ENCODE measurements around the gene KRTAP12-1. TPM values are rescaled to one million over a fixed set of nuclear protein-coding genes. Genes with fewer than 3 reads are reported as not detected.

KRTAP12-1 gene
- total and polyA plus RNA-seq, 2 donors (not counting 3 experiments of a cell fraction or from before 2014, with no cell fraction given): not detected

DNA sequence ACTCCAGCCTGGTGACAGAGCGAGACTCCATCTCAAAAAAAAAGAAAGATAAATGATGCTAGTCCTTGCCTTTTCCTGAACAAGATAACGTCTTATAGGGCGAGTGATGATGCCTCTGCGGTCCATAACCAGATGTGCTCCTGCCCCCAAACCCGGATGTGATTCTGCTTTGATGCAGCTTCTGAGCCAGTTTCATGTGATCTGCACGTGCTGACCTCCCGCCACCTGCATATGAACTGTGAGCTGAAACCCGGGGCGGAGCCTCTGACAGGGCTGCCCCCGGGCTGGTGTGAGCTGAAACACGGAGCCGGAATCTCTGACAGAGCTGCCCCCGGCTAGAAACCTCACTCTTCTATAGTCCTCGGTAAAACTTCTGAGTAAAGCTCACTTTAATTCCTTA, 28.8 kb downstream of the KRTAP12-1 start:
- POLR2A ChIA-PET: no interaction called here
- no peaks in the 10 kb centered on the region for H3K79me2 ChIP-seq (ENCODE audit: control insufficient read depth, insufficient read depth, low read length)
- intact Hi-C loops (cut with micrococcal nuclease): no loop called here
- H3K4me2 ChIP-seq (ENCODE audit: insufficient read depth, low read length): no peak overlapping the region
- no peaks in the 10 kb centered on the region for H3K27me3 ChIP-seq (ENCODE audit: control insufficient read depth in 2 of 2, insufficient read depth in 2 of 2, low read length in 2 of 2)
- H2AFZ ChIP-seq (ENCODE audit: low read depth, low read length): no peak overlapping the region
- DNase-seq (ENCODE audit: low read depth, low spot score): no peak
- CTCF ChIA-PET: interaction anchor here (1.0 kb wide), 1 partner anchor 23 kb away, joined by 3 read pairs; no protein-coding TSS in a partner anchor
- no peak overlapping the region for H3K27ac ChIP-seq (ENCODE audit: insufficient read depth, low read depth, low read length)
- no peak overlapping the region for H3K4me3 ChIP-seq (replicated peaks in 1 of 3; ENCODE audit: insufficient read depth in 1 of 3, low read depth in 1 of 3, low read length in 3 of 3)
- H3K9me1 ChIP-seq (replicated peaks; ENCODE audit: control insufficient read depth, extremely low read depth, insufficient read depth, low read length): no peaks in the 10 kb centered on the region
- H3K9me3 ChIP-seq (replicated peaks; ENCODE audit: control insufficient read depth, insufficient read depth, low read length): no peaks in the 10 kb centered on the region
- FAIRE-seq: no peak
- BruUV-seq (replicated peaks): no TSS peak
- H3K36me3 ChIP-seq (ENCODE audit: control insufficient read depth in 2 of 2, extremely low read depth in 1 of 2, insufficient read depth in 2 of 2, low read length in 2 of 2): no peaks in the 10 kb centered on the region
- no peaks in the 10 kb centered on the region for H3K4me1 ChIP-seq (ENCODE audit: control insufficient read depth, extremely low read depth, insufficient read depth, low read length)
- H3K9ac ChIP-seq (replicated peaks; ENCODE audit: extremely low read depth, insufficient read depth, low read length): no peak overlapping the region
- TF ChIP-seq POLR2AphosphoS5 (IDR thresholded peaks at IDR 0.05; ENCODE audit: insufficient read depth, low read depth, low read length) (no peak), MAX (IDR thresholded peaks at IDR 0.05; ENCODE audit: insufficient read depth, insufficient read length) (no peak), JUN (IDR thresholded peaks at IDR 0.05; ENCODE audit: borderline replicate concordance, insufficient read depth, insufficient read length, low read depth) (no peak), EZH2 (IDR thresholded peaks at IDR 0.05; ENCODE audit: borderline replicate concordance, low read depth, low read length, severe bottlenecking) (no peak), POLR2A (IDR thresholded peaks at IDR 0.05; ENCODE audit: low read depth, low read length) (no peak), GATA2 (IDR thresholded peaks at IDR 0.05; ENCODE audit: insufficient read depth, insufficient read length, low read depth, low read length) (no peak), FOS (IDR thresholded peaks at IDR 0.05; ENCODE audit: borderline replicate concordance, insufficient read depth, low read length) (no peak), CTCF (IDR thresholded peaks at IDR 0.05; ENCODE audit: extremely low read depth in 1 of 2, insufficient read depth in 1 of 2, low read depth in 1 of 2, low read length in 2 of 2) (no peak), MYC (IDR thresholded peaks at IDR 0.05; ENCODE audit: low read depth, low read length) (no peak)
- dilution Hi-C loops (cut with MboI; ENCODE audit: extremely low pct_ligation_motif_present, low sequenced_read_pairs): no loop called here
- H4K20me1 ChIP-seq (replicated peaks; ENCODE audit: control insufficient read depth, extremely low read depth, insufficient read depth, low read length): no peaks in the 10 kb centered on the region
